Stimulated activated naive CD4-positive, alpha-beta T cell (primary cell): ENCODE measurements around the gene VEPH1.

ENCODE experiments used
- DNase-seq, 6 experiments: peaks; one replicate each; lab custom pipeline; 2025; lab: John Stamatoyannopoulos, UW

Gene VEPH1

GRCh38 chr3:157477441-157477840, 25.8 kb downstream of the VEPH1 start:
- no peak for DNase-seq

DNA sequence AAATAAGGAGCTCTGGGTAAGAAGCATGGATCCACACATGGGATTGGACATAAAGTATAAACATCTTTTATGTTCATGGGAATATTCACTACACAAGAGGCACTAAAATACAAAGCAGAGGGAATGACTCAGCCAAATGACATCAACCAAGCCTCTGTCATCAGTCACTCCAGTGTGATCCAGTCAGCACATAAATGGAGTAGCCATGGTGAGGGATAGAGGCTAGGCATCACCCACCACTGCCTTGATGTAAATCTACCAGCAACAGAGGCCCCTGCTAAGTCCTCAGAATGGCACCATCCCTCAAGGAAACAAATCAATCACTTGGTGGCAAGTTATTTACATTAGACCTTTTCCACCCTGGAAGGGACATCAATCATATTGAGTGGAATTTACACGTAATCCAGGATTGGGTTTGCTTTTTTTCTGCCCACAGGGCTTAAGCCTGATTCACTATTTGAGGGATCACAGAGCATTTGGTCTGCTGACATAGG, 27.2 kb downstream of the VEPH1 start:
- no peak for DNase-seq

- no peak for DNase-seq
Measured at GRCh38 chr3:157472648-157473047, 30.6 kb downstream of the VEPH1 start.

DNA sequence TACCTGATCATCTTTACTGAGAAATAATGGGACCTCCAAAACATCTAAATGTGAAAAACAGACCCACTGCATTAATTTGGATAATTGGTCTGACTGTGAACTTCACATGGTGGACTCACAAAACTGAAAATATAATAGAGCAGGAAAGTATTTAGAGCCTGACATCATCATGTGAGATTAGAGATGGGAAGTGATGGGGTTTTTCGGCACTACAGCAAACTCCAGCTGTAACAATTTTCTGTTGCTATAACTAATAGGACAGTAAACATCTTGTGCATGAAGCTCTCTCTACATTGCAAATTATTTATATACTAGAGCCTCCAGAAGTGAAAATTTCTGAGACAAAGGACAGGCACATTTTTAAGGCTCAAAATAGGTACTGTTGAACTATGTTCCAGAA, 32.2 kb downstream of the VEPH1 start:
- DNase-seq: no peak

DNA sequence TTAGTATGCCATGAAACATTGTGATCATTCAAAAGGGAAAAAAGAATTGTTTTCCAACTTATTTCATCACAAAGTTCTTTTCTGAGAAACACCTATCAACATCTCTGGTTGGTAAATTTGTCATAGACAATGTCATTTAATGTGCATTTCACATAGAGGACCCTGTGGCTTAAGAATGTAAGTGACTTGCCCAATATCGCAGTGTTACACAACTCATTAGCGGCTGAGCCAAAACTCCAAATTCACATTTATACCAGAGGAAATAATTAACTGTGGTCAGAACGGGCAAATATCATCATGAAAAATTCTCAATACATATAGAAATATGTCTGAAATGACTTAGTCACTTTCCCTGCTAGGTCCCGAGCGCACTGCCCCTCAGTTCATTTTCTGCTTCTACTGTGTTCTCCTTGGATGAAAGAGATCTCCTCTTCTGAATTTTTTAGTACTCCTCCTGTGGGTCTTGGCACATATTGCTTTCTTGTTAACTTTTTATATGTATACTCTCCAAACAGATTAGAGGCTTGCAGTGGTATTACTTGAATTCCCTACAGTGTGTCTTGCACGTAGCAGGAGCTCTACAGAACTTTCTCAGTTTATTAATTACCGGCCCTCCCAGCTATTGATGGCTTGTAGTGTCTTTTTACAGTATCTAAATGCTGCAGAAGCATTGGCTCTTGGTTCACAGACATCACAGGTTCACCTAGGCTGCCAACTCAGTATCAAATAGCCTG, 33.5 kb downstream of the VEPH1 start:
- DNase-seq: no peak

DNA sequence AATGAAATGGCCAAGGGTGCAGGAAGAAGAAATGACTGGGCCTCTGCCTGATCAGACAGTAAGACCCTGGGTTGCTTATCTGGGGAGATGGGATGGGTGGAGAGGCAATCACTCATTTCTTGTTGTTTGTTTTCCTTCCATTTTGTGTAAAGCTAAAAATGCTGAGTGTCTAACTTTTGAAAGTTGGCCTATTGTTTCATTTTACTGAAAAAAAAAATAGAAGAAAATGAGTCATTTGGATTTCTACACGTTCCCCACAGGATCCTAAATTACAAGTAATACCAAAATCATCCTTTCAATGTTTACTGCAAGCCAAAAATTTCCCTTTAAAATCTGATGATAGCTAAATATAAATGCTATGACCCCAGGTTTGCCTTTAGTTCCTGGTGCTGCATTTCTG, 36.0 kb downstream of the VEPH1 start:
- DNase-seq: no peak

GRCh38 chr3:157465741-157466140, 37.5 kb downstream of the VEPH1 start:
- DNase-seq: no peak

DNA sequence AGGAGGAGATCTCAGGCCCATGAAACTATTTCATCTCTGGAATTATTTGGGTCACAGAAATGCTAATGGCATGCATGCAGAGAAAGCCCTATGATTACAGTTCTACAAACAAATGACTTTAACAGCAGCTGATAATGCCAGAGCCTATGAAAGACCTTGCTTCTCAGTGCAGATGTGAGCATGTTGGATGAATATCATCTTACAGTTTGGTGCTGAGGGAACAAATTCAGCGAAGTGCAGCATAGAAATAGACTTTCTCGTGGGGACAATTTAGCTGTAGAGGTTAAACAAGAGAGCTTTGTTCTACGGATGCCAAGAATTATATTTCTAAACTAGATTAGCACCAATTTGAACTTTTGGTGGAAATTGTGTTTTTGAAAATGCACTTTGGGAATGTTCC, 38.9 kb downstream of the VEPH1 start:
- DNase-seq: no peak

- DNase-seq: no peak
Measured at GRCh38 chr3:157463816-157464215, 39.4 kb downstream of the VEPH1 start.

DNA sequence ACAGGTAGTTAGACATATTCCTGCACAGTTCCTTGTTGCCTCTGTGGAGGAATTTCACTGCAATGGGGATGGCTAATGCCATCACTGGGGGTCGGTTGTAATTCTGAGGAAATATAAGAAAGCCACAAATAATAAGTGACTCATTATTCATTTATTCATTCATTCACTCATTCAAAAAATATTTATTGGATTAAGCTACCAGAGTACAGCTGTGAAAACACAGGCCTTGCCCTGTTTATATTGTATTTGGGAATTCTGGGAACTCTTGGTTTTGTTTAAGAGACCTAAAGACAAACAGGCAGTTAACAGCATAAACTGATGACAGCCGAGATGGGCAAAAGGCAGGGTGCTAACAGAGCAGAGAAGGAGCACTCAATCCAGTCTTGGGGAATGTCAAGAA, 43.0 kb downstream of the VEPH1 start:
- DNase-seq: no peak

- no peak for DNase-seq
Measured at GRCh38 chr3:157459706-157460105, 43.5 kb downstream of the VEPH1 start.

DNA sequence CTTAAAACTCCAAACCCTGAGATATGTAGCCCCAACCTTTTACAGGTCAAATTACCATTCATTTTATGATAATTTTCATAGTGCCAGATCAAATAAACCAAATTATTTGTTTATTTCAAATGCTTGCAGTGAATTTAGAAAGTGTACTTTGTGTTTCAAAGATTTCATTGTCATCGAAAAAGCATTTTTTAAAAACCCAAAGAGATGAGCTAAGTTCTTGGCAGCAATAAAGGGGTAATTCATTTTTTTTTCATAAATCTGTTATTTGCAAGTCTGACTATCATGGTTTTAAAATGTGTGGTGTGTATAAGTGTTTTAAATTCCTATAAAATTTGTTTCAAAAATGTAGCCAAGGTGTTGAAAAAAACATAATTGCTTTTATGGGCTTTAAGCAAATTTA, 49.4 kb downstream of the VEPH1 start:
- no peak for DNase-seq

- no peak for DNase-seq
Measured at GRCh38 chr3:157452097-157452496, 51.1 kb downstream of the VEPH1 start.

DNA sequence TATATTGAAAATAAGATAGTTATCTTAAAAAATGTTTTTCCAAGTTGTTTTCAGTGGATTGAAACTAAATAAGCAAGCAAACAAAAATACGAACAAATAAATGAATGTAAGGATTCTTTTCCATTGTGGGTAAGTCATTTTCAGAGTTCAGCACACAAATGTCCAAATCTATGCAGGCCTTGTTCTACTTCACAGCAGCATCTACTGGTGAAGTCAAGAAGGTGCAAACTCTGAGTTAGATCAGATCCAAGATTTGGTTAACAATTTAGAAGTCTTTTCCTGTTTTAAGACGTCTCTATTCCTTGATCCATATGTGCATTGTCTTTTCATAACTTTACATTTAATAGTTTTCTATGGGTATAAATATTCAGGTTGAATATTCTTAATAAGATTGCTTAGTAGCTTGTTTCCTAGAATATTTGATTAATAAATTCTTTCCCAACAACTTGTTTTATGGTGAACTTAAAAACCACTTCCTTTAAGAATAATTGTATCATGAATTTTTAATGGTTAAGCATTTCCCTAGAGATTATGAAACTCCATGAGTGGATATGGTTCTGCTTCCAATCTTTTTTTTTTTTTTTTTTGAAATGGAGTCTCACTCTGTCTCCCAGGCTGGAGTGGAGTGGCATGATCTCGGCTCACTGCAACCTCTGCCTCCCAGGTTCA, 56.1 kb downstream of the VEPH1 start:
- DNase-seq: no peak

GRCh38 chr3:157445857-157446256, 57.4 kb downstream of the VEPH1 start:
- no peak for DNase-seq

- no peak for DNase-seq
Measured at GRCh38 chr3:157444797-157445184, 58.4 kb downstream of the VEPH1 start.

- DNase-seq: no peak
Measured at GRCh38 chr3:157443905-157444796, 59.1 kb downstream of the VEPH1 start.

- no peak for DNase-seq
Measured at GRCh38 chr3:157442729-157443128, 60.5 kb downstream of the VEPH1 start.

- DNase-seq: no peak
Measured at GRCh38 chr3:157441102-157441624, 62.1 kb downstream of the VEPH1 start.

DNA sequence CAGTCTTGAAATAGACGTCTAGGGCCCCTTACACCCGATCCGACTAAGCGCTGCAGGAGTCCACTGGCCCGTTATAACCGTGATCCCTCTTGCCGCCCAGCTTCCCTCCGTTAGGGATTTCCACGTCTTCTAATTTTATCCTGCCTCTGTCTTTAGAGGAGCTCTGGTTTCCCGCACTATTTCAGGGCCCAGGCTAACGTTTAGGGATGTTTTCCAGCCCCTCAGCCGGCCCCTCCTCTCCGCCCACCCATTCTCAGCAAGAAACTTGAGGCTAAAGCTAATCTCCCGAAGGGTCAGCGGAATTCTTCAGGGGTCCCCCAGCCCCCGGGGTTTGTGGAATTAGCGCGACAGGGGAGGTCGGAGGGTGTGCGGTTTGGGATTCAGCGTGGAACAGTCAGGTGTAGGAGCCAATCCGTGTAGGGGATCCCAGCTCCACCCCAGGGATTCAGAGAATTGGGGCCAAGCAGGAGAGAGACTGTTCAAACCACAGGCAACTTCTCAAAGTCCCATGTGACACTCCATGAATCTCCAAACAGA, 65.0 kb downstream of the VEPH1 start:
- DNase-seq: no peak

DNA sequence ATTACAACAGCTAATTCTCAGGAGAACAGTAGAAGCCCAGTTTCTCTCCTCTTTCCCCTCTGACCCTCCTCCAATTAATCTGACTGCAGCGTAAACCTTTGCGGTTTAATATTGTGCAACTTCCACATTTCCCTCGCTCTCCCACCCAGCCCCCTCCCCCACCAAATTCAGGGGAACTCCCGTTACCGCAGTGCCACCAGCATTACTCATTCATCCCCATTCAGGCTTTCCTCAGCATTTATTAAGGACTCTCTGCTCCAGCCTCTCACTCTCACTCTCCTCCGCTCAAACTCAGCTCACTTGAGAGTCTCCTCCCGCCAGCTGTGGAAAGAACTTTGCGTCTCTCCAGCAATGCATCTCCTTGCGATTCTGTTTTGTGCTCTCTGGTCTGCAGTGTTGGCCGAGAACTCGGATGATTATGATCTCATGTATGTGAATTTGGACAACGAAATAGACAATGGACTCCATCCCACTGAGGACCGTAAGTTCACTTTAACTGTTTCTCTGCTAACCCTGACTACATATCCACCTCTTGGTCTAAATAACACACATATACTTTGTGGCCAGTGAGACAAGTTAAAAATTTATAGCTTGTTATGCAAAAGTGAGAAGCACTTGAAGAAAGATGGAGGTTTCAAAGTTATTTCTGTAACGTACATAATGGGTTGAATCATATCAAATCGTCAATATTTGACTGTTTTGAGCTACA, 66.5 kb downstream of the VEPH1 start, which contains the start of gene PTX3:
TSS of gene PTX3 (plus strand) at position 268 of the 709 bp plus-strand sequence. CDS start at position 352, 84 bp downstream.
- no peak for DNase-seq
